Prostate gland (tissue), 2 donors: Measurements from ENCODE around the gene FCGR1A.
"Not testable (repeated sequence)": the region's sequence is repeated elsewhere in the genome, so short reads cannot be mapped to it uniquely, and the experiment has no call there.

ENCODE experiments used
- POLR2A ChIP-seq: fragments of 450-650 bp; IDR thresholded peaks from one replicate; pipeline ENCODE4 v1.6.1; 2016; ENCODE audit warnings: antibody characterized with exemption, mild to moderate bottlenecking
- TF ChIP-seq, protein P1 (sequence below), 4 experiments: fragments of 200-600 bp in 2 of 4; fragments of 450-650 bp in 2 of 4; sonication (generic) in 2 of 4; IDR thresholded peaks; 1 replicate in 3 of 4; 2 replicates in 1 of 4; pipeline ENCODE4 v1.5.1; 2016 to 2019; ENCODE audit warnings: antibody characterized with exemption in 4 of 4, mild to moderate bottlenecking in 2 of 4, moderate library complexity in 2 of 4

DNA sequence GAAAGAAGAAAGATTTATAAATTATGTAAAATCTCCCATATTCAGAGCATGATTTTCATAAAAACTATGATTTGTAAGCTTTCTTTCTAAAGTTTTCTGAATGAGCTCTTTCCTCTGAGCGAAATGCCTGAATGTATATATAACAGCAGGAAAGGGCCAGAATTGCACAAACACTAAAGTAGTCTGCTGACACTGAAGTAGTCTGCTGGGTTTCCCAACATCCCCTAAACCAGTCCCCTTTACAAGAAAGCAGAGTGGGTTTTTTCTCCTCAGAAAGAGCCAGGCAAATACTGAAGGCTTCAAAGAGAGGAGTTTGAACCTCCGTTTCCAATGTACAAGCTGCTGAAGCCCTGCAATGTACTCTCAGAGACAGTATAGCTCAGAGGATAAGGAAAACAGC, 795 bp downstream of the FCGR1A start:
- TF ChIP-seq, protein P1, sequence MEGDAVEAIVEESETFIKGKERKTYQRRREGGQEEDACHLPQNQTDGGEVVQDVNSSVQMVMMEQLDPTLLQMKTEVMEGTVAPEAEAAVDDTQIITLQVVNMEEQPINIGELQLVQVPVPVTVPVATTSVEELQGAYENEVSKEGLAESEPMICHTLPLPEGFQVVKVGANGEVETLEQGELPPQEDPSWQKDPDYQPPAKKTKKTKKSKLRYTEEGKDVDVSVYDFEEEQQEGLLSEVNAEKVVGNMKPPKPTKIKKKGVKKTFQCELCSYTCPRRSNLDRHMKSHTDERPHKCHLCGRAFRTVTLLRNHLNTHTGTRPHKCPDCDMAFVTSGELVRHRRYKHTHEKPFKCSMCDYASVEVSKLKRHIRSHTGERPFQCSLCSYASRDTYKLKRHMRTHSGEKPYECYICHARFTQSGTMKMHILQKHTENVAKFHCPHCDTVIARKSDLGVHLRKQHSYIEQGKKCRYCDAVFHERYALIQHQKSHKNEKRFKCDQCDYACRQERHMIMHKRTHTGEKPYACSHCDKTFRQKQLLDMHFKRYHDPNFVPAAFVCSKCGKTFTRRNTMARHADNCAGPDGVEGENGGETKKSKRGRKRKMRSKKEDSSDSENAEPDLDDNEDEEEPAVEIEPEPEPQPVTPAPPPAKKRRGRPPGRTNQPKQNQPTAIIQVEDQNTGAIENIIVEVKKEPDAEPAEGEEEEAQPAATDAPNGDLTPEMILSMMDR (IDR thresholded peaks at IDR 0.05): not testable (repeated sequence)
- TF ChIP-seq POLR2A: not testable (repeated sequence)
